GM21529 (cell line): ENCODE measurements around the gene CASP1.

Experiments used
- ATAC-seq: cut with Tn5 transposase; IDR thresholded peaks from one replicate; pipeline ENCODE4 v1.9.1; 2021; ENCODE audit not compliant: unreplicated experiment

Gene CASP1

GRCh38 chr11:104992781-104993180 is 42.2 kb downstream of the CASP1 start:
- ATAC-seq, result no peak

- ATAC-seq, result no peak
These were observed 43.0 kb downstream of the CASP1 start for GRCh38 chr11:104991994-104992393.

- ATAC-seq, result no peak
These were observed 50.1 kb downstream of the CASP1 start for GRCh38 chr11:104984808-104985207.

- ATAC-seq, result no peak
These were observed 55.1 kb downstream of the CASP1 start for GRCh38 chr11:104979839-104980238.
